IPS-15b (cell line): ENCODE measurements around the gene PIK3R4.

Experiments used
- H3K27me3 ChIP-seq: one replicate; pipeline ENCODE4 v1.6.1; 2013; ENCODE audit warnings: low read length; ENCODE audit not compliant: control insufficient read depth, insufficient read depth
- H3K36me3 ChIP-seq: one replicate; pipeline ENCODE4 v1.6.1; 2013; ENCODE audit warnings: low read length; ENCODE audit not compliant: control insufficient read depth, insufficient read depth
- H3K4me1 ChIP-seq: one replicate; pipeline ENCODE4 v1.6.1; 2013; ENCODE audit warnings: mild to moderate bottlenecking, low read length; ENCODE audit not compliant: control insufficient read depth, insufficient read depth
- H3K4me3 ChIP-seq: one replicate; pipeline ENCODE4 v1.5.1; 2013; ENCODE audit warnings: low read depth, low read length
- H3K9ac ChIP-seq: one replicate; pipeline ENCODE4 v1.6.1; 2013; ENCODE audit warnings: low read depth, mild to moderate bottlenecking, low read length
- H3K9me3 ChIP-seq: one replicate; pipeline ENCODE4 v1.6.1; 2013; ENCODE audit warnings: mild to moderate bottlenecking, low read length; ENCODE audit not compliant: control insufficient read depth, insufficient read depth

PIK3R4 gene

GRCh38 chr3:130707902-130708601 lies 38.6 kb downstream of the PIK3R4 start:
- H3K4me1 ChIP-seq = no peaks in the 10 kb centered on the region
- H3K9ac ChIP-seq = no peak overlapping the region
- no peaks in the 10 kb centered on the region for H3K9me3 ChIP-seq
- no peaks in the 10 kb centered on the region for H3K36me3 ChIP-seq
- H3K4me3 ChIP-seq = no peak overlapping the region
- H3K27me3 ChIP-seq = no peaks in the 10 kb centered on the region

- H3K27me3 ChIP-seq = no peaks in the 10 kb centered on the region
- H3K9ac ChIP-seq = no peak overlapping the region
- no peak overlapping the region for H3K4me3 ChIP-seq
- H3K4me1 ChIP-seq = no peaks in the 10 kb centered on the region
- no peaks in the 10 kb centered on the region for H3K36me3 ChIP-seq
- no peaks in the 10 kb centered on the region for H3K9me3 ChIP-seq
Measured at GRCh38 chr3:130705501-130705900, 41.1 kb downstream of the PIK3R4 start.

GRCh38 chr3:130702985-130703384 lies 43.6 kb downstream of the PIK3R4 start:
- no peaks in the 10 kb centered on the region for H3K36me3 ChIP-seq
- H3K4me3 ChIP-seq = no peak overlapping the region
- H3K9ac ChIP-seq = no peak overlapping the region
- H3K9me3 ChIP-seq = no peaks in the 10 kb centered on the region
- H3K4me1 ChIP-seq = no peaks in the 10 kb centered on the region
- no peaks in the 10 kb centered on the region for H3K27me3 ChIP-seq

- H3K36me3 ChIP-seq = no peaks in the 10 kb centered on the region
Measured at GRCh38 chr3:130700541-130700940, 46.1 kb downstream of the PIK3R4 start.

GRCh38 chr3:130699765-130700164 lies 46.9 kb downstream of the PIK3R4 start:
- Histone ChIP-seq H3K4me3 (no peak overlapping the region), H3K27me3 (no peaks in the 10 kb centered on the region), H3K4me1 (no peaks in the 10 kb centered on the region), H3K9ac (no peak overlapping the region), H3K9me3 (no peaks in the 10 kb centered on the region), H3K36me3 (no peaks in the 10 kb centered on the region)

More at GRCh38 chr3:130700541-130700940, 46.1 kb downstream of the PIK3R4 start:
- Histone ChIP-seq H3K9ac (no peak overlapping the region), H3K9me3 (no peaks in the 10 kb centered on the region), H3K4me1 (no peaks in the 10 kb centered on the region), H3K4me3 (no peak overlapping the region), H3K27me3 (no peaks in the 10 kb centered on the region)

GRCh38 chr3:130693314-130693713 lies 53.3 kb downstream of the PIK3R4 start:
- Histone ChIP-seq H3K9ac (no peak overlapping the region), H3K36me3 (no peaks in the 10 kb centered on the region), H3K4me3 (no peak overlapping the region), H3K4me1 (no peaks in the 10 kb centered on the region), H3K27me3 (no peaks in the 10 kb centered on the region), H3K9me3 (no peaks in the 10 kb centered on the region)

GRCh38 chr3:130692455-130692854 lies 54.2 kb downstream of the PIK3R4 start:
- no peak overlapping the region for H3K9ac ChIP-seq
- H3K36me3 ChIP-seq = no peaks in the 10 kb centered on the region
- H3K4me3 ChIP-seq = no peak overlapping the region
- H3K27me3 ChIP-seq = no peaks in the 10 kb centered on the region
- no peaks in the 10 kb centered on the region for H3K9me3 ChIP-seq
- no peaks in the 10 kb centered on the region for H3K4me1 ChIP-seq

- no peaks in the 10 kb centered on the region for H3K27me3 ChIP-seq
- H3K4me3 ChIP-seq = no peak overlapping the region
- H3K9me3 ChIP-seq = no peaks in the 10 kb centered on the region
- H3K9ac ChIP-seq = no peak overlapping the region
- H3K36me3 ChIP-seq = no peaks in the 10 kb centered on the region
- H3K4me1 ChIP-seq = no peaks in the 10 kb centered on the region
Measured at GRCh38 chr3:130688697-130689470, 57.7 kb downstream of the PIK3R4 start.

GRCh38 chr3:130688015-130688688 lies 58.5 kb downstream of the PIK3R4 start:
- no peaks in the 10 kb centered on the region for H3K36me3 ChIP-seq
- H3K9me3 ChIP-seq = no peaks in the 10 kb centered on the region
- H3K9ac ChIP-seq = no peak overlapping the region
- no peak overlapping the region for H3K4me3 ChIP-seq
- H3K4me1 ChIP-seq = no peaks in the 10 kb centered on the region
- H3K27me3 ChIP-seq = no peaks in the 10 kb centered on the region

- H3K4me3 ChIP-seq = no peak overlapping the region
- no peaks in the 10 kb centered on the region for H3K4me1 ChIP-seq
- no peaks in the 10 kb centered on the region for H3K36me3 ChIP-seq
Measured at GRCh38 chr3:130687327-130687726, 59.3 kb downstream of the PIK3R4 start.

GRCh38 chr3:130686833-130687232 lies 59.8 kb downstream of the PIK3R4 start:
- Histone ChIP-seq H3K27me3 (no peaks in the 10 kb centered on the region), H3K4me1 (no peaks in the 10 kb centered on the region), H3K4me3 (no peak overlapping the region), H3K36me3 (no peaks in the 10 kb centered on the region), H3K9ac (no peak overlapping the region), H3K9me3 (no peaks in the 10 kb centered on the region)

More at GRCh38 chr3:130687327-130687726, 59.3 kb downstream of the PIK3R4 start:
- no peaks in the 10 kb centered on the region for H3K27me3 ChIP-seq
- no peaks in the 10 kb centered on the region for H3K9me3 ChIP-seq
- H3K9ac ChIP-seq = no peak overlapping the region
